MCF 10A (cell line): Measurements from ENCODE around the gene ATG14. TPM values are rescaled to one million over a fixed set of nuclear protein-coding genes. Genes with fewer than 3 reads are reported as not detected.

Experiments
- BruUV-seq: library from RNA; stranded (reverse); fragments of 400-500 nt; replicated peaks from 2 replicates; lab custom pipeline; 2021; lab: Mats Ljungman, UMichigan
- CTCF ChIA-PET: fragments of 300-600 bp; sonication (Branson Sonifier 250); formaldehyde crosslinking; extraction: SDS; loops from one replicate; lab custom pipeline; 2021; ENCODE audit warnings: antibody characterized with exemption, inconsistent platforms; lab: Yijun Ruan, JAX
- POLR2A ChIA-PET: fragments of 300-600, 350-650 bp; sonication (Branson Sonifier 250); formaldehyde crosslinking; extraction: SDS; loops from one replicate; lab custom pipeline; 2020; ENCODE audit warnings: antibody characterized with exemption, inconsistent platforms; lab: Yijun Ruan, JAX
- DNase-seq: peaks from one replicate; pipeline ENCODE4 v3.0.0-alpha.2; 2018; ENCODE audit not compliant: unreplicated experiment
- H3K27ac Mint-ChIP-seq: one replicate; pipeline ENCODE4 v1.8.0; 2022; ENCODE audit warnings: mild to moderate bottlenecking, low read depth, mixed read lengths; ENCODE audit not compliant: unreplicated experiment
- H3K27me3 Mint-ChIP-seq: one replicate; pipeline ENCODE4 v1.8.0; 2022; ENCODE audit warnings: mixed read lengths; ENCODE audit not compliant: insufficient read depth, unreplicated experiment
- H3K36me3 Mint-ChIP-seq: one replicate; pipeline ENCODE4 v1.8.0; 2022; ENCODE audit warnings: mild to moderate bottlenecking, moderate library complexity, mixed read lengths; ENCODE audit not compliant: insufficient read depth, unreplicated experiment
- H3K4me1 Mint-ChIP-seq: one replicate; pipeline ENCODE4 v1.8.0; 2022; ENCODE audit warnings: mixed read lengths; ENCODE audit not compliant: insufficient read depth, unreplicated experiment
- H3K4me3 Mint-ChIP-seq: one replicate; pipeline ENCODE4 v1.8.0; 2022; ENCODE audit warnings: mild to moderate bottlenecking, moderate library complexity, mixed read lengths; ENCODE audit not compliant: unreplicated experiment
- H3K9me3 Mint-ChIP-seq: one replicate; pipeline ENCODE4 v1.8.0; 2022; ENCODE audit warnings: mixed read lengths; ENCODE audit not compliant: unreplicated experiment
- intact Hi-C: fragments of 100-400 bp; cut with micrococcal nuclease; formaldehyde crosslinking; loops from 2 replicates; pipeline ENCODE4 v1.14.1; 2022
- total RNA-seq: library from RNA; stranded (reverse); gene quantifications from 2 replicates; pipeline ENCODE4 v1.2.3, GENCODE V29; 2022
- TF ChIP-seq, protein P1 (sequence below): fragments of 200-600 bp; IDR thresholded peaks from one replicate; pipeline ENCODE4 v1.8.0; 2022; ENCODE audit warnings: antibody characterized with exemption, mild to moderate bottlenecking; ENCODE audit not compliant: unreplicated experiment

Gene ATG14
- total RNA-seq, 1 experiment from 2014 or later: 6.6 TPM

DNA sequence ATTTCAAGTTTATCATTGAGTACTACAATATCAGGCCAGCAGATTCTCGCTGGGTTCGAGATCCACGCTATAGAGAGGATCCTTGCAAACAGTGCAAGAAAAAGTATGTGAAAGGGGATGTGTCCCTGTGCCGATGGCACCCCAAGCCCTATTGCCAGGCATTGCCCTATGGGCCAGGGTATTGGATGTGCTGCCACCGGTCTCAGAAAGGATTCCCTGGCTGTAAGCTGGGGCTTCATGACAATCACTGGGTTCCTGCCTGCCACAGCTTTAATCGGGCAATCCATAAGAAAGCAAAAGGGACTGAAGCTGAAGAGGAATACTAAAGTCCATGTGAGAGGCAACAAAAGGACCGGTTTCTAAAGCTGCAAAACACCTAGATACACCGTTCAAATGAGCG is 59.4 kb downstream of the ATG14 start:
- intact Hi-C loops: no loop called here
- Mint-ChIP-seq H3K36me3 (peaks cover 13% of the 10 kb centered on the region), H3K4me3 (no peak overlapping the region), H3K27me3 (no peaks in the 10 kb centered on the region), H3K4me1 (no peaks in the 10 kb centered on the region), H3K9me3 (no peaks in the 10 kb centered on the region), H3K27ac (no peak overlapping the region)
- TF ChIP-seq, protein P1, sequence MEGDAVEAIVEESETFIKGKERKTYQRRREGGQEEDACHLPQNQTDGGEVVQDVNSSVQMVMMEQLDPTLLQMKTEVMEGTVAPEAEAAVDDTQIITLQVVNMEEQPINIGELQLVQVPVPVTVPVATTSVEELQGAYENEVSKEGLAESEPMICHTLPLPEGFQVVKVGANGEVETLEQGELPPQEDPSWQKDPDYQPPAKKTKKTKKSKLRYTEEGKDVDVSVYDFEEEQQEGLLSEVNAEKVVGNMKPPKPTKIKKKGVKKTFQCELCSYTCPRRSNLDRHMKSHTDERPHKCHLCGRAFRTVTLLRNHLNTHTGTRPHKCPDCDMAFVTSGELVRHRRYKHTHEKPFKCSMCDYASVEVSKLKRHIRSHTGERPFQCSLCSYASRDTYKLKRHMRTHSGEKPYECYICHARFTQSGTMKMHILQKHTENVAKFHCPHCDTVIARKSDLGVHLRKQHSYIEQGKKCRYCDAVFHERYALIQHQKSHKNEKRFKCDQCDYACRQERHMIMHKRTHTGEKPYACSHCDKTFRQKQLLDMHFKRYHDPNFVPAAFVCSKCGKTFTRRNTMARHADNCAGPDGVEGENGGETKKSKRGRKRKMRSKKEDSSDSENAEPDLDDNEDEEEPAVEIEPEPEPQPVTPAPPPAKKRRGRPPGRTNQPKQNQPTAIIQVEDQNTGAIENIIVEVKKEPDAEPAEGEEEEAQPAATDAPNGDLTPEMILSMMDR: no peak
- ChIA-PET CTCF (interaction anchor here (0.7 to 4.6 kb wide), 2 partner anchors 81 to 102 kb away, joined by 4 to 21 read pairs; partner anchors contain the start of gene FBXO34), POLR2A (interaction anchor here (0.6 to 1.2 kb wide), 2 partner anchors 10 to 79 kb away, joined by 3 to 4 read pairs; no protein-coding TSS in a partner anchor)
- no peak for DNase-seq
- no TSS peak for BruUV-seq

DNA sequence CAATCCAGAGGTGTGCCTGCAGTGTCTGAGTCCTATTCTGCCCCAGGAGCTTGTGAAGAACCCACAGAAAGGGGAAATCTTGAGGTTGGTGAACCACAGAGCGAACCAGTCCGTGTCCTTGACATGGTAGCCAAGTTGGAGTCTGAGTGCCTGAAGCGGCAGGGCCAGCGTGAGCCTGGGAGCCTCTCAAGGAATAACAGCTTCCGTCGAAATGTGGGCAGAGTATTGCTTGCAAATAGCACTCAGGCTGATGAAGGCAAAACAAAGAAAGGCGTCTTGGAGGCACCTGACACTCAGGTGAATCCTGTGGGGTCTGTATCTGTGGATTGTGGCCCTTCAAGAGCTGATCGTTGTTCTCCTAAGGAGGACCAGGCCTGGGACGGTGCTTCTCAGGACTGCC is 60.5 kb downstream of the ATG14 start:
- no peak overlapping the region for H3K27ac Mint-ChIP-seq
- H3K9me3 Mint-ChIP-seq: no peaks in the 10 kb centered on the region
- H3K27me3 Mint-ChIP-seq: no peaks in the 10 kb centered on the region
- H3K4me1 Mint-ChIP-seq: no peaks in the 10 kb centered on the region
- no peak overlapping the region for H3K4me3 Mint-ChIP-seq
- ChIA-PET CTCF (interaction anchor here (0.7 to 4.6 kb wide), 3 partner anchors 16 to 80 kb away, joined by 3 to 21 read pairs (median 4); partner anchors contain the start of gene FBXO34), POLR2A (interaction anchor here (1.7 kb wide), 1 partner anchor 79 kb away, joined by 6 read pairs; no protein-coding TSS in a partner anchor)
- intact Hi-C loops: no loop called here
- BruUV-seq: no TSS peak
- TF ChIP-seq, protein P1: no peak
- DNase-seq: no peak
- peaks cover 13% of the 10 kb centered on the region for H3K36me3 Mint-ChIP-seq

DNA sequence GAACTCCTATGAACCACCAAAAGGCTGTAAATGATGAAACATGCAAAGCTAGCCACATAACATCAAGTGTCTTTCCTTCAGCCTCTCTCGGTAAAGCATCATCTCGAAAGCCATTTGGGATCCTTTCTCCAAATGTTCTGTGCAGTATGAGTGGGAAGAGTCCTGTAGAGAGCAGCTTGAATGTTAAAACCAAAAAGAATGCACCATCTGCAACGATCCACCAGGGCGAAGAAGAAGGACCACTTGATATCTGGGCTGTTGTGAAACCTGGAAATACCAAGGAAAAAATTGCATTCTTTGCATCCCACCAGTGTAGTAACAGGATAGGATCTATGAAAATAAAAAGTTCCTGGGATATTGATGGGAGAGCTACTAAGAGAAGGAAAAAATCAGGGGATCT is 61.2 kb downstream of the ATG14 start:
- no TSS peak for BruUV-seq
- H3K9me3 Mint-ChIP-seq: no peaks in the 10 kb centered on the region
- intact Hi-C loops: no loop called here
- no peaks in the 10 kb centered on the region for H3K27me3 Mint-ChIP-seq
- no peak for DNase-seq
- no peak overlapping the region for H3K4me3 Mint-ChIP-seq
- H3K4me1 Mint-ChIP-seq: no peaks in the 10 kb centered on the region
- TF ChIP-seq, protein P1: no peak
- POLR2A ChIA-PET: interaction anchor here (0.9 to 1.7 kb wide), 3 partner anchors 22 to 80 kb away, joined by 4 to 6 read pairs (median 4); no protein-coding TSS in a partner anchor
- CTCF ChIA-PET: interaction anchor here (0.6 to 4.6 kb wide), 5 partner anchors 23 to 290 kb away, joined by 3 to 21 read pairs (median 3); partner anchors contain the start of gene FBXO34
- no peak overlapping the region for H3K27ac Mint-ChIP-seq
- H3K36me3 Mint-ChIP-seq: peaks cover 12% of the 10 kb centered on the region

DNA sequence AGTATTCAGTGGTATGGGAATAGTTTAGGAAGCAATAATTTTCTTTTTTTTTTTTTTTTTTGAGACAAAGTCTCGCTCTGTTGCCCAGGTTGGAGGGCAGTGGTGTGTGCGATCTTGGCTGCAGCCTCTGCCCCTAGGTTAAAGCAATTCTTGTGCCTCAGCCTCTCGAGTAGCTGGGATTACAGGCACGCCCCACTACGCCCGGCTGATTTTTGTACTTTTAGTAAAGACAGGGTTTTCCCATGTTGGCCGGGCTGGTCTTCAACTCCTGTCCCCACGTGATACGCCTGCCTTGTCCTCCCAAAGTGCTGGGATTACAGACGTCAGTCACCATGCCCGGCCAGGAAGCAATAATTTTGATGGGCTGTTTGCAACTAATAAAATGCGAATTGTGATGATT is 62.1 kb downstream of the ATG14 start:
- CTCF ChIA-PET: interaction anchor here (0.7 to 4.6 kb wide), 4 partner anchors 50 to 291 kb away, joined by 3 to 21 read pairs (median 3); partner anchors contain the start of gene FBXO34
- H3K4me1 Mint-ChIP-seq: no peaks in the 10 kb centered on the region
- intact Hi-C loops: no loop called here
- H3K27me3 Mint-ChIP-seq: no peaks in the 10 kb centered on the region
- H3K36me3 Mint-ChIP-seq: peaks cover 9% of the 10 kb centered on the region
- no TSS peak for BruUV-seq
- no peaks in the 10 kb centered on the region for H3K9me3 Mint-ChIP-seq
- TF ChIP-seq, protein P1: no peak
- H3K4me3 Mint-ChIP-seq: no peak overlapping the region
- POLR2A ChIA-PET: interaction anchor here (0.9 to 1.7 kb wide), 3 partner anchors 21 to 79 kb away, joined by 4 to 6 read pairs (median 4); no protein-coding TSS in a partner anchor
- DNase-seq: no peak
- no peak overlapping the region for H3K27ac Mint-ChIP-seq
